Hematopoietic multipotent progenitor cell (in vitro differentiated cells): Measurements from ENCODE around the gene FFAR4. TPM values are rescaled to one million over a fixed set of nuclear protein-coding genes. Genes with fewer than 3 reads are reported as not detected.
"Not testable (repeated sequence)": the region's sequence is repeated elsewhere in the genome, so short reads cannot be mapped to it uniquely, and the experiment has no call there.

Experiments used
- DNase-seq, 3 donors: peaks; one replicate each; pipeline ENCODE4 v3.0.0-alpha.2; 2011 to 2015; ENCODE audit warnings: low read depth in 2 of 3, low spot score in 2 of 3
- total RNA-seq: library from RNA; depleted of rRNA; stranded (reverse); fragments of >200 nt; gene quantifications from one replicate; pipeline ENCODE4 v1.2.3, GENCODE V29; 2012

The FFAR4 gene
- total RNA-seq: not detected

- DNase-seq: no peak
These were observed at the start of gene FFAR4 for GRCh38 chr10:93566435-93567276. FFAR4 (plus strand) TSS chr10:93566665; CDS start chr10:93566721, 56 bp downstream.

GRCh38 chr10:93518531-93518930 lies 47.9 kb upstream of the FFAR4 start:
- DNase-seq: no peak

GRCh38 chr10:93535293-93535692 lies 31.2 kb upstream of the FFAR4 start:
- no peak for DNase-seq

- DNase-seq: not testable (repeated sequence)
These were observed 25.6 kb upstream of the FFAR4 start for GRCh38 chr10:93540871-93541270.

GRCh38 chr10:93541402-93542357 lies 24.8 kb upstream of the FFAR4 start:
- DNase-seq: peak in 2 of 3 donors; percentile 29 to 53

- DNase-seq: no peak
These were observed 24.1 kb upstream of the FFAR4 start for GRCh38 chr10:93542358-93542791.

- DNase-seq: not testable (repeated sequence)
These were observed 19.5 kb upstream of the FFAR4 start for GRCh38 chr10:93546995-93547394.

GRCh38 chr10:93547522-93547921 lies 18.9 kb upstream of the FFAR4 start:
- no peak for DNase-seq

- no peak for DNase-seq
These were observed 17.9 kb upstream of the FFAR4 start for GRCh38 chr10:93548376-93549071.

GRCh38 chr10:93550606-93551005 lies 15.9 kb upstream of the FFAR4 start:
- no peak for DNase-seq

- no peak for DNase-seq
These were observed 13.7 kb upstream of the FFAR4 start for GRCh38 chr10:93552780-93553179.

- DNase-seq: no peak
These were observed 12.8 kb upstream of the FFAR4 start for GRCh38 chr10:93553482-93554315.

- DNase-seq: no peak
These were observed 12.2 kb upstream of the FFAR4 start for GRCh38 chr10:93554316-93554663.

- peak in 2 of 3 donors; percentile 81 to 92 for DNase-seq
These were observed 11.6 kb upstream of the FFAR4 start for GRCh38 chr10:93554760-93555432.

GRCh38 chr10:93559490-93559889 lies 7.0 kb upstream of the FFAR4 start:
- DNase-seq: no peak

GRCh38 chr10:93560541-93560940 lies 5.9 kb upstream of the FFAR4 start:
- DNase-seq: no peak

GRCh38 chr10:93565446-93565845 lies 1.0 kb upstream of the FFAR4 start:
- no peak for DNase-seq

GRCh38 chr10:93567277-93568104 lies 1.0 kb downstream of the FFAR4 start:
- DNase-seq: no peak

GRCh38 chr10:93568105-93568390 lies 1.6 kb downstream of the FFAR4 start:
- DNase-seq: no peak
